HG03575 (cell line): ENCODE measurements around the gene MS4A8.
A peak's percentile ranks its signal among the peaks of the same experiment; 100 is the strongest.
"Not testable (repeated sequence)": the region's sequence is repeated elsewhere in the genome, so short reads cannot be mapped to it uniquely, and the experiment has no call there.

ENCODE experiments used
- ATAC-seq: cut with Tn5 transposase; IDR thresholded peaks from one replicate; pipeline ENCODE4 v1.9.1; 2021; ENCODE audit not compliant: unreplicated experiment, insufficient number of reproducible peaks, low FRiP score; ENCODE audit errors: extremely low read depth

The MS4A8 gene

DNA sequence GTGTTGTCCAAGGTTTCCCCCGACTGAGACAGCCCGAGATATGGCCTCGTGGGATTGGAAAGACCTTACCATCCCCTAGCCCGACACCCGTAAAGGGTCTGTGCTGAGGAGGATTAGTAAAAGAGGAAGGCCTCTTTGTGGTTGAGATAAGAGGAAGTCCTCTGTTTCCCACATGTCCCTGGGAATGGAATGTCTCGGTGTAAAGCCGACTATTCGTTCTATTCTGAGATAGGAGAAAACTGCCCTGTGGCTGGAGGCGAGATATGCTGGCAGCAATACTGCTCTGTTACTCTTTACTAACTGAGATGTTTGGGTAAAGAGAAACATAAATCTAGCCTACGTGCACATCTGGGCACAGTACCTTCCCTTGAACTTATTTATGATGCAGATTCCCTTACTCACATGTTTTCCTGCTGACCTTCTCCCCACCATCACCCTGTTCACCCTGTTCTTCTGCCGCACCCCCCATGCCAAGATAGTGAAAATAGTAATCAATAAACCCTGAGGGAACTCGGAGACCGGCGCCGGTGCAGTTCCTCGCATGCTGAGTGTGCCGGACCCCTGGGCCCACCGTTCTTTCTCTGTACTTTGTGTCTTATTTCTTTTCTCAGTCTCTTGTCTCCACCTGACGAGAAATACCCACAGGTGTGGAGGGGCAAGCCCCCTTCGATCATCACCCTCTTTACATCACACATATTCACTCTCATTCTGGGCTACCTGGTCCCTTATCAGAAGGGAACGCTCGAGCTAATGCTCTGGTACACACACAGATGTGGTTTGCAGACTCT, 60.2 kb downstream of the MS4A8 start:
- not testable (repeated sequence) for ATAC-seq

DNA sequence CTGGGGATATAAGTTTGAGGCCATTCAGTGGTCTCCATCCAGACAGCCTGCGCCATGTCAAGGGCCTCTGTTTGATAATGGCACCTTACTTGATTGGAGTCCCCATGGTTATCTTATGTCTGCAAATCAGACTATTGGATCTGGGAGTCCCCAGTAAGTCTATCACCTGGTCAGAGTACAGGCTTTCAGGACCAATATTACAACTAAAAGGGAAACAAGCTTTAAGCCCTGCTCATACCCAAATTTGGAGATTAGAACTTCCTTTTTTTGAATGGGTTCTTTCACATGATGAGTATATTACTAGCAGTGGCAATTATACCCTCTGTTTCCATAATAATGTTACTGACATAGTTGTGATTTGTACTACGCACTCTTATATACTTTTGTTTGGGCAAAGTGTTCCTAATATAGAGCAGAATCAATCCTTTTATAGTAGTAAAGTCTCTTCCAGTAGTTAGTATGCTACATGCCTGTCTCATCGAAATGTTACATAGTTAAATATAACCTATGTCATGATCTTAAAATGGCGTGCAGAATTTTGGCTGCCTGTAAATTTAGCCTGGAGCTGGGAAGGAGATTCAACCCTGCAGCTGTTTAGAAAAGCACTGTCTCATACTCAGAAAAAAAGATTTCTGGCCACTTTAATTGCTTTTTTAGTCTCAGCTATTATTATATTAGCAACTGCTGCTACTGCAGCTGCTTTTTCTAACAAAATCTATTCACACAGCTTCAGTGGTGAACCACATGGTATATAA, 62.2 kb downstream of the MS4A8 start:
- no peak for ATAC-seq

- peak; percentile 38 for ATAC-seq
Measured at GRCh38 chr11:60762851-60763691, 63.7 kb downstream of the MS4A8 start.

DNA sequence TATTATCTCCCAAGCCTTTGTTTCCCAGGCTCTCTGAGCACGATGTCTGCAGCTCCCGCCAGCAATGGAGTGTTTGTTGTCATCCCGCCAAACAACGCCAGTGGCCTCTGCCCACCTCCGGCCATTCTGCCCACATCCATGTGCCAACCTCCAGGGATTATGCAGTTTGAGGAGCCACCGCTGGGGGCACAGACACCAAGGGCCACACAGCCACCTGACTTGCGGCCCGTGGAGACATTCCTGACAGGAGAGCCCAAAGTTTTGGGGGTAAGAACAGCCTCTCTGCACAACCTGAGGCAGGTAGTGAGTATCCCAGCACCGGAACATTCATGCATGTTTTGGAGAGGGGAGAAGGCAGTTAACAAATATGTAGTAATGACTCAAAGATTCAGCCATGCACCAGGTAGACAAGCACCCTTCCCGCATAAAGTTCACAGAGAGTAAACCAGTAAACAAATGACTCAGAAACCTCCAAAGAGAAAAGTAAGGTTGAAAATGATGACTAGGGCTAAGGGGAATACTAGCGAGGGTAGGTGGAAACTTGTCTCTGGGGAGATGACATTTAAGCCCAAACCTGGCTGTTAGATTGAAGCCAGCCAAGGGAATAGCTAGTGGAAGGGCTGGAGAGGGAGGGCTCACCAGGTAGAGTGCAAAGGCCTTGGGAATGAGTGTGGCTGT, 64.4 kb downstream of the MS4A8 start:
- no peak for ATAC-seq

DNA sequence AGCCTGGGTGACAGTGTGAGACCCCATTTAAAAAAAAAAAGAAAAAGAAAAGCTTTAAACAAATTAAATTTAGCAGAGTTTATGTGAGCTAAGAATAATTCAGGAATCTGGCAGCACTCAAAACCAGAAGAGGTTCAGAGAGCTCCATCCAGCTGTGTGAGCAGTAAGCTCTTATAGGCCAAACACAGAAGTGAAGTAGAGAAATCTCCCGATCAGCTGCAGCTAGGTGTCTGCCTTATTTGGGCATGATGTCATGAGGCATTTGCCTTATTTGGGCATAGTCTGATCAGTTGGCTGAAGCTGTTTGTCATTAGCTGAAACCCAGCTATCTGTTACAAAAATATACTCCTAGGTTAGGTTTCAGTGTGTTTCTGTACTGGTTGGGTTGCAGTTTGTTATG, 65.5 kb downstream of the MS4A8 start:
- ATAC-seq = peak; percentile 43

DNA sequence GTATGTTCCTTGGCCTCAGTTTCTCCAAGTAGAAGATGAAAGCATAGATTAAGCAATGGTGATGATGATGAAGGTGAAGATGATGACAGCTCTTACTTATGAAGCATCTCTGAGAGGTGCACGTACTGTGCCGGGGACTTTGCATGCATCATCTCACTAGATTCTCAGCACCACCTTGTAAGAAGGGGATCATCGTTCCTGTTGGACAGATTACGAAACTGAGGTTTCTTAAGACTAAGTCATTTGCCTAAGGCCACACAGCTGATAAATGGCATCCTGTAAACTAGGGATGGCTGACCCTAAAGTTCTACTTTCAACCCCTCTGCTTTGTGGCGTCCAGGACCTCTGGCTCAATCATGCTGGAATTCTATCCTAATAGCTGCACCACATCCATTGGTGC, 65.9 kb downstream of the MS4A8 start:
- ATAC-seq = no peak
